PC-9 (cell line): ENCODE data around the gene ZBED1. TPM values are rescaled to one million over a fixed set of nuclear protein-coding genes. Genes with fewer than 3 reads are reported as not detected.
"Not testable (repeated sequence)": the region's sequence is repeated elsewhere in the genome, so short reads cannot be mapped to it uniquely, and the experiment has no call there.

Source experiments
- BruUV-seq: library from RNA; stranded (reverse); fragments of 400-500 nt; replicated peaks from 2 replicates; lab custom pipeline; 2021; lab: Mats Ljungman, UMichigan
- CTCF ChIA-PET: fragments of 300-600 bp; sonication (Branson Sonifier 250); formaldehyde crosslinking; loops from one replicate; lab custom pipeline; 2022; ENCODE audit warnings: antibody characterized with exemption; lab: Charles Lee
- POLR2A ChIA-PET: fragments of 300-600 bp; sonication (Branson Sonifier 250); formaldehyde crosslinking; loops from one replicate; lab custom pipeline; 2022; ENCODE audit warnings: antibody characterized with exemption; ENCODE audit not compliant: unreplicated experiment; lab: Charles Lee
- DNase-seq, 2 experiments: peaks; one replicate each; pipeline versions ENCODE4 v3.0.0 to v3.0.0-alpha.2; 2015 to 2022; ENCODE audit warnings: mixed read lengths in 1 of 2
- H2AFZ ChIP-seq: fragments of 200-600 bp; sonication (generic); 2 replicates; pipeline ENCODE4 v1.8.1; 2017; ENCODE audit warnings: antibody characterized with exemption
- H3F3A ChIP-seq: fragments of 200-600 bp; sonication (generic); 2 replicates; pipeline ENCODE4 v1.8.1; 2017; ENCODE audit warnings: antibody characterized with exemption, mild to moderate bottlenecking, low read depth; ENCODE audit not compliant: insufficient read depth
- H3K27ac ChIP-seq: fragments of 200-600 bp; sonication (generic); 2 replicates; pipeline ENCODE4 v1.6.1; 2016; ENCODE audit warnings: mixed run types
- H3K27me3 ChIP-seq: fragments of 200-600 bp; sonication (generic); 2 replicates; pipeline ENCODE4 v1.6.1; 2016; ENCODE audit warnings: low read depth, mixed run types; ENCODE audit not compliant: insufficient read depth
- H3K36me3 ChIP-seq: fragments of 200-600 bp; sonication (generic); 2 replicates; pipeline ENCODE4 v1.6.1; 2016; ENCODE audit warnings: low read depth, mixed run types
- H3K4me1 ChIP-seq: fragments of 200-600 bp; sonication (generic); replicated peaks from 2 replicates; pipeline ENCODE4 v1.6.1; 2016; ENCODE audit warnings: mixed run types; ENCODE audit not compliant: insufficient read depth
- H3K4me2 ChIP-seq: fragments of 200-600 bp; sonication (generic); 2 replicates; pipeline ENCODE4 v1.6.1; 2017; ENCODE audit warnings: mixed run types
- H3K4me3 ChIP-seq: fragments of 200-600 bp; sonication (generic); 2 replicates; pipeline ENCODE4 v1.6.1; 2016; ENCODE audit warnings: mixed run types
- H3K79me2 ChIP-seq: fragments of 200-600 bp; sonication (generic); 2 replicates; pipeline ENCODE4 v1.6.1; 2017; ENCODE audit warnings: low read depth, mixed run types
- H3K9me2 ChIP-seq: fragments of 200-600 bp; sonication (generic); 2 replicates; pipeline ENCODE4 v1.8.1; 2017; ENCODE audit warnings: mild to moderate bottlenecking; ENCODE audit not compliant: insufficient read depth
- H3K9me3 ChIP-seq: fragments of 200-600 bp; sonication (generic); 2 replicates; pipeline ENCODE4 v1.8.1; 2016; ENCODE audit warnings: low read depth; ENCODE audit not compliant: insufficient read depth
- H4K20me1 ChIP-seq: fragments of 200-600 bp; sonication (generic); 2 replicates; pipeline ENCODE4 v1.8.1; 2017; ENCODE audit not compliant: insufficient read depth
- EZH2 ChIP-seq: fragments of 200-600 bp; sonication (generic); IDR thresholded peaks from 2 replicates; pipeline ENCODE4 v1.8.0; 2017; ENCODE audit warnings: antibody characterized with exemption, low read depth
- intact Hi-C: fragments of 100-400 bp; cut with micrococcal nuclease; formaldehyde crosslinking; loops from one replicate; pipeline ENCODE4 v1.10.0; 2022; ENCODE audit not compliant: unreplicated experiment
- total RNA-seq: library from RNA; stranded (reverse); gene quantifications from 2 replicates; pipeline ENCODE4 v1.2.3, GENCODE V29; 2021
- TF ChIP-seq, protein P1 (sequence below): fragments of 200-600 bp; sonication (generic); conservative IDR thresholded peaks from 2 replicates; pipeline ENCODE4 v1.6.1; 2017; ENCODE audit warnings: mixed run types, antibody characterized with exemption, mild to moderate bottlenecking, moderate library complexity

Gene ZBED1
- total RNA-seq, 1 experiment from 2014 or later, result 11.1 TPM

- Histone ChIP-seq H2AFZ (no peak overlapping the region), H3K9me2 (no peaks in the 10 kb centered on the region), H3K4me1 (no peaks in the 10 kb centered on the region), H3K4me3 (no peak overlapping the region), H3F3A (no peaks in the 10 kb centered on the region), H3K9me3 (no peaks in the 10 kb centered on the region), H3K79me2 (no peaks in the 10 kb centered on the region), H3K36me3 (no peaks in the 10 kb centered on the region), H3K27ac (no peak overlapping the region), H3K4me2 (no peak overlapping the region), H3K27me3 (no peaks in the 10 kb centered on the region), H4K20me1 (no peaks in the 10 kb centered on the region; the same call in none of the 2 replicates)
- intact Hi-C loops, result no loop called here
- POLR2A ChIA-PET, result no interaction called here
- TF ChIP-seq, protein P1, sequence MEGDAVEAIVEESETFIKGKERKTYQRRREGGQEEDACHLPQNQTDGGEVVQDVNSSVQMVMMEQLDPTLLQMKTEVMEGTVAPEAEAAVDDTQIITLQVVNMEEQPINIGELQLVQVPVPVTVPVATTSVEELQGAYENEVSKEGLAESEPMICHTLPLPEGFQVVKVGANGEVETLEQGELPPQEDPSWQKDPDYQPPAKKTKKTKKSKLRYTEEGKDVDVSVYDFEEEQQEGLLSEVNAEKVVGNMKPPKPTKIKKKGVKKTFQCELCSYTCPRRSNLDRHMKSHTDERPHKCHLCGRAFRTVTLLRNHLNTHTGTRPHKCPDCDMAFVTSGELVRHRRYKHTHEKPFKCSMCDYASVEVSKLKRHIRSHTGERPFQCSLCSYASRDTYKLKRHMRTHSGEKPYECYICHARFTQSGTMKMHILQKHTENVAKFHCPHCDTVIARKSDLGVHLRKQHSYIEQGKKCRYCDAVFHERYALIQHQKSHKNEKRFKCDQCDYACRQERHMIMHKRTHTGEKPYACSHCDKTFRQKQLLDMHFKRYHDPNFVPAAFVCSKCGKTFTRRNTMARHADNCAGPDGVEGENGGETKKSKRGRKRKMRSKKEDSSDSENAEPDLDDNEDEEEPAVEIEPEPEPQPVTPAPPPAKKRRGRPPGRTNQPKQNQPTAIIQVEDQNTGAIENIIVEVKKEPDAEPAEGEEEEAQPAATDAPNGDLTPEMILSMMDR, result no peak
- TF ChIP-seq EZH2, result no peak
- BruUV-seq, result no TSS peak
- DNase-seq, result no peak
- CTCF ChIA-PET, result no interaction called here
Measured at GRCh38 chrX:2484256-2484655, 16.5 kb downstream of the ZBED1 start.

- no TSS peak for BruUV-seq
- H3K27ac ChIP-seq, result no peak overlapping the region
- intact Hi-C loops, result no loop called here
- no peaks in the 10 kb centered on the region for H3K36me3 ChIP-seq
- CTCF ChIA-PET, result no interaction called here
- no peak overlapping the region for H3K4me3 ChIP-seq
- H3K27me3 ChIP-seq, result no peaks in the 10 kb centered on the region
- no peaks in the 10 kb centered on the region for H3K79me2 ChIP-seq
- H2AFZ ChIP-seq, result no peak overlapping the region
- no peaks in the 10 kb centered on the region for H3K9me2 ChIP-seq
- H3F3A ChIP-seq, result no peaks in the 10 kb centered on the region
- no peaks in the 10 kb centered on the region; the same call in none of the 2 replicates for H4K20me1 ChIP-seq
- no peaks in the 10 kb centered on the region for H3K4me1 ChIP-seq
- no peak overlapping the region for H3K4me2 ChIP-seq
- TF ChIP-seq, protein P1, result no peak
- no peak for TF ChIP-seq EZH2
- DNase-seq, result no peak
- no peaks in the 10 kb centered on the region for H3K9me3 ChIP-seq
- POLR2A ChIA-PET, result no interaction called here
Measured at GRCh38 chrX:2483398-2484060, 17.2 kb downstream of the ZBED1 start.

GRCh38 chrX:2481597-2481996, 19.2 kb downstream of the ZBED1 start:
- DNase-seq, H3K9me2 ChIP-seq, H3F3A ChIP-seq, POLR2A ChIA-PET, H2AFZ ChIP-seq, H3K27ac ChIP-seq, H3K4me3 ChIP-seq, H4K20me1 ChIP-seq, H3K4me1 ChIP-seq, H3K4me2 ChIP-seq, H3K36me3 ChIP-seq, H3K27me3 ChIP-seq, BruUV-seq, H3K9me3 ChIP-seq, intact Hi-C loops, CTCF ChIA-PET, H3K79me2 ChIP-seq: not testable (repeated sequence)

DNA sequence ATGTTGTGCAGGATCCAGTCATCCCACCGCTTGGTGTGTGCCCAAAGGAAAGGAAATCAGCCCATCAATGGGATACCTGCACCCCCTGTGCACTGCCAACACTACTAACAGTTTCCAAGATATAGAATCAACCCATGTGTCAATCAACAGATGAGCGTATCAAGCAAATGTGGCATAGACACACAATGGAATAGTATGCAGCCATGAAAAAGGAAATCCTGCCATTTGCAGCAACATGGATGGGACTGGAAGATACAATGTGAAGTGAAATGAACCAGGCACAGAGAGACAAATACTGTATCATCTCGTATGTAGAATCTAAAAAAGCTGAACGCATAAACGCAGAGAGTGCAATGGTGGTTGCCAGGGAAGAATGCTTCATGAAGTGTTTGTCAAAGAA, 20.8 kb downstream of the ZBED1 start:
- H4K20me1 ChIP-seq, CTCF ChIA-PET, intact Hi-C loops, H3K36me3 ChIP-seq, H3K9me2 ChIP-seq, BruUV-seq, H3F3A ChIP-seq, H3K4me3 ChIP-seq, H3K4me2 ChIP-seq, POLR2A ChIA-PET, DNase-seq, H3K79me2 ChIP-seq, H2AFZ ChIP-seq, H3K27me3 ChIP-seq, H3K27ac ChIP-seq, H3K4me1 ChIP-seq, H3K9me3 ChIP-seq: not testable (repeated sequence)
